HG03520 (cell line): ENCODE results near the gene MRPL4.

ENCODE experiments used
- ATAC-seq: cut with Tn5 transposase; IDR thresholded peaks from one replicate; pipeline ENCODE4 v1.9.1; 2021; ENCODE audit warnings: mild to moderate bottlenecking, moderate library complexity; ENCODE audit not compliant: unreplicated experiment

The MRPL4 gene

GRCh38 chr19:10251792-10252694 is at the start of gene MRPL4:
MRPL4 (plus strand) TSS chr19:10252214; CDS start chr19:10252254, 40 bp downstream.
- ATAC-seq, result peak; percentile 82

- ATAC-seq, result no peak
These were observed 48.3 kb upstream of the MRPL4 start for GRCh38 chr19:10203686-10204085.

GRCh38 chr19:10205636-10206035 is 46.4 kb upstream of the MRPL4 start:
- ATAC-seq, result no peak

DNA sequence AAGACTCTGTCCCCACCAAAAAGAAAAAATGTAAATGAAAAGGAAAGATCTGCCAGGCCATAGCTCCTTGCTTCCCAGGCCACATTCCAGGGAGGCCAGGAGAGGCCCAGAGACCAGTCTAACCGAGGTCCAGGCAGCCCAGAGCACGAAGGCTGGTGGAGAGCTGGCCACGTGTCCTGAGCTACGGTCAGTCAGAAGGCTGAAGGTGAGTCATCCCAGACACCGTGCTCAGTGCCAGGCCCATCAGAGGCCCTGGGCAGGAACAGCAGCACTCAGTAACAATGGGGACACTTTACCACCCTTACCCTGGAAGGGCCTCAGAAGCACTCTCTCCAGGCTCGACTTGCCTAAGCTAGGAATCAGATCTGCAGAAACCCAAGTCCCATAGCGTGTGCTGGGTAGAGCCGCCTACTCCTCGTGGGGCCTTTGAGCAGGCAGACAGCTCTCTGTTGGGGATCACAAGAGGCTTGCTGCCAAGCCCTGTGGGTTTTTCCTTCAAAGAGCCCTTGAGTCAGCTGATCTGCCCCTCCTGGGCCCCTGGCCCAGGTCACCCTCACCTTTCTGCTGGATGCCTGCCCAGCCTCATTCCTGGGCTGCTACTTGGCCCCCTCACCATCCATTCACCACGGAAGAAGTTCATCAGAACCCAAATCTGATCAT is 45.7 kb upstream of the MRPL4 start:
- no peak for ATAC-seq

DNA sequence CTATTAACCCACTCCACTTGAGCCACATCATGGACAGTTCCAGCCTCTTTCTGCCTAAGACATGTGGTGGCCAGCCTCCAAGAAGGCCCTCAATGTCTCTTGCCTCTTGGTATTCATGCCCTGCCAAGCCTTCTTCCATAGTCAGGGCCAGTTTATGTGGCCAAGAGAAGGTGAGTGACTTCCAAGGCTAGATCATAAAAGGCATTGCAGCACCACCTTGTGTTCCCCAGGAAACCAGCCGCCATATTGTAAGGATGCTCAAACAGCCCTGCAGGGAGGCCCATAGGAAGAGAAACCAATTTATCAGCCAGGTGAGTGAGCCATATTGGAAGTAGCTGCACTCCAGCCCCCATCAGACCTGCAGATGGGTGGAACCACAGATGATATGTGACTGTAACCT is 45.0 kb upstream of the MRPL4 start:
- ATAC-seq, result no peak

GRCh38 chr19:10209315-10209714 is 42.7 kb upstream of the MRPL4 start:
- ATAC-seq, result no peak

GRCh38 chr19:10211061-10211460 is 41.0 kb upstream of the MRPL4 start:
- ATAC-seq, result no peak

DNA sequence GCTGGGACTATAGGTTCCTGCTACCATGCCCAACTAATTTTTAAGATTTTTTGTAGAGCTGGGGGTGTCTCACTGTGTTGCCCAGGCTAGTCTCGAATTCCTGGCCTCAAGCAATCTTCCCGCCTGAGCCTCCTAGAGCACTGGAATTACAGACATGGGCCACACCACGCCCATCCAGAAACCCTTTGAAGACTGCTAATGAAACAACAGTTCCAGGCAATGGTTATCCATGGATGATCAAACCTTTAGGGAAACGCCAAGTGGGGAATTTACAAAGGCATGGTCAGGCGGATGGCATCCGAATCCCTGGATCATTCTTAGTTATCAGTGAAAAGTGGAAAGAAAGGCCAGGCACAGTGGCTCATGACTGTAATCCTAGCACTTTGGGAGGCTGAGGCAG is 40.3 kb upstream of the MRPL4 start:
- no peak for ATAC-seq

- no peak for ATAC-seq
These were observed 37.2 kb upstream of the MRPL4 start for GRCh38 chr19:10214784-10215183.

DNA sequence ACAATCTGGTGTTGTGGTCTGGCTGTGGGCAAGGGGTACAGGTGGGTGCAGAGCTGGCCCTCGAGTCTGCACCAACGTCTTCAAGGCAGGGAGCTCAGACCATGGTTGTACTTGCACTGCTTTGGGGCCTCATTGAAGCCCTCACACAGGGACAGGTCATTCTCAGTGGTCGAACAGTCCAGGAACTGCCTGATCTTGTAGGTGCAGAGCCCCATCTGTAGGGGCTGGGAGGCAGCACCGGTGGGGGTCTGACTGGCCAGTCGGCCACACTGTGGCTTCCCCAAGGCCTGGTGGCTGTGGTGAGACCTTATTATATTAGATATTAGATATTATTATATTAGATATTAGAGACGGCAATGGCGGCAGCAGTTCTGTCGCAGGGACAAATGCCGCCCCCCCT is 34.9 kb upstream of the MRPL4 start:
- ATAC-seq, result no peak

DNA sequence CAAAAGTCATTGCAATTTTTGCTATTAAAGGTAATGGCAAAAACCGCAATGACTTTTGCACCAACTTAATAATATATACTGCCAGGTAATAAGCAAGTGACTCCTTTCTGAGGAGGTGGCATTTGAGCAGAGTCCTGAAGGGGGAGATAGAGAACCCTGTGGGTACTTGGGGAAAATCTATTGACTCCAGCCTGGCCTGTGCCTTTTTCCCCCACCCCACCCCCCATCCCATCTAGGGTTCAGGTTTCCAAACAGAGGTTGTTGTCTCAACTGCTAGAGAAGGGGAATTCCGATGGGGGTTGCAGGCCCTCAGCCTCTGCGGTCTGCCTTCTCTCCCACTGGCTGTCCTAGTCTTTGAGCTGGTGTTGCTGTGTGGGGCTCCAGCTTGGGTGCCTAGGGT is 32.3 kb upstream of the MRPL4 start:
- ATAC-seq, result no peak

DNA sequence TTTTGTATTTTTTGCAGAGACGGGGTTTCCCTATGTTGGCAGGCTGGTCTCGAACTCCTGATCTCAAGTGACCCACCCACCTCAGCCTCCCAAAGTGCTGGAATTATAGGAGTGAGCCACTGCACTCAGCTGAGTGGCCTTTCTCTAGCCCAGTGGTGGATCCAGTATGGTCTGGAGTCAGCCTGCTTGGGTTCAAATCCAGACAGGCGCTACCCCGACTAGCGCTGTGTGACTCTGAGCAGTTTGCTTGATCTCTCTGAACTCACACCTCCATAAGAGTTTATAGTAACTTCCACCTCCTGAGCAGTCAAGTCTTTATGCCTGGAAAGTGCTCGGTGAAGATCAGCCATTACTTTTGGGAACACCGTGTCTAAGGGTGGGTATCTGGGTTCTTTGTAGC is 31.3 kb upstream of the MRPL4 start:
- no peak for ATAC-seq

GRCh38 chr19:10222201-10222890 is 29.7 kb upstream of the MRPL4 start:
- ATAC-seq, result no peak

DNA sequence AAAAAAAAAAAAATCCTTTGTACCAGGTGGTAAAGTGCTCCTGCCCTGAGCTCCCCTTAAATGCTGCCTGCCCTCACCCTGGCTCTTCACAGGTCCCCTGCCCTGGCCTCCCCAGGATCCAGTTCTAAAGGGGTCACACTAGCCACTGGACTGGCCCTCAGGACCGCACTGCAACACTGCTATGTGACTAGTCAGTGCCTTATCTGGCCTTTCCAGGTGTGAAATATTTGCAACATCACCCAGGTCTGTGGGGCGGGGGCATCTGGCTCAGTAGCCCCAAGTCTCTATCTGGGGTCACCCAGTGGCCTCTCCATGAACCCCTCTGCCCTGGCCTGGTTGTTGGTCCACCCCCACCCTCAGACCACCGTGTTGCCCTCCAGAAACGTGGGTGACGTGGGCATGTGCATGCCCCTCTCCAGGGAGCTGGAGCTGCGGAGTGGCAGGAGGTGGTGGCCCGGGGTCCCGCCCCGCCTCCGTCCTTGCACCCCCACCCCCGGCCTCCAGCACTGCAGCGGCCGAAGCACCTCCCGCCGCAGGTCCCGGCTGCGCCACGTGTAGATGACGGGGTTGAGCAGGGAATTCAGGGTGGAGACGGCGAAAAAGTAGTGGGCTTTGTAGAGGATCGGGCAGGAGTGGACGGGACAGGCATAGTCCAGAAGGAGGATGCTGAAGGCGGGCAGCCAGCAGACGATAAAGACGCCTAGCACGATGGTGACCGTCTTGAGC is 28.4 kb upstream of the MRPL4 start:
- ATAC-seq, result no peak

- no peak for ATAC-seq
These were observed 27.7 kb upstream of the MRPL4 start for GRCh38 chr19:10224337-10224736.

GRCh38 chr19:10226021-10226375 is 26.0 kb upstream of the MRPL4 start:
- no peak for ATAC-seq

- ATAC-seq, result no peak
These were observed 25.5 kb upstream of the MRPL4 start for GRCh38 chr19:10226376-10227025.

- ATAC-seq, result no peak
These were observed 24.7 kb upstream of the MRPL4 start for GRCh38 chr19:10227026-10227971.

DNA sequence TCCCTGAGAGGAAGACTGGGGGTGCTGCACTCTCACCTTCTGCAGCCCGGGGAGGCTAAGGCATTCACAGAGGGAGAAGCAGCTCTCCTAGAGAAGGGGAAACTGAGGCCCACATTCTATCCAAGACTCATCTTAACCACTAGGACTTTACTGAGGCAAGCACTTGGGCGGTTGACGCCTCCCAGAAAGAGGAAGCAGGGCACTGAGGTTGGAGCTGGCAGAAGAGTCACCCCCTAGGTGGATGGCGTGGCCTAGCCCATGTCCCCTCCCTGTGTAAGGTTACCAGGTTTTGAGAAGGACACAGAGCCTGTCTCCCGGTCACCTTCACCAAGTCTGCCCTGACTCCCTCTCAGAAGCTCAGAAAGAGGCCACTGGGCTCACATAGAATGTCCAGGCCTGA is 23.6 kb upstream of the MRPL4 start:
- ATAC-seq, result no peak

DNA sequence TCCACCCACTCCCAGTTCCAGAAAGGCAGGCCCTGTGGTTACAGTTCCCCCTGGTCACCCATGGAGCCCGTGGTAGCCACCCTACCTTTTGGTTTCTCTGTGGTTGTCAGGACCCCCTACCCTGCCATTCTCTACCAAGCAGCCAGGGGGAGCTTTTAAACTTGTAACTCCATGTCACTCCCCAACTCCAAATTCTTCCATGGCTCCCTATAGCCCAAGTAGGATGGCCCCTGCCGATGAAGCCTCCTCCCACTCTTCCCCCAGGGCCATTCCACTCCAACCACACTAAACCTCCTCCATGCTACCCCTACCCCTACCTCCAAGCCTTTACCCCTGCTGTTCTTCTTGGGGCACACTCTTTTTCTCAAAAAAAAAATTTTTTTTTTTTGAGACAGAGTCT is 23.1 kb upstream of the MRPL4 start:
- ATAC-seq, result no peak
